Measurements from ENCODE around the gene PTPRT. TPM values are rescaled to one million over a fixed set of nuclear protein-coding genes. Genes with fewer than 3 reads are reported as not detected.

The PTPRT gene
- total RNA-seq, 2 donors from 2014 or later: not detected

DNA sequence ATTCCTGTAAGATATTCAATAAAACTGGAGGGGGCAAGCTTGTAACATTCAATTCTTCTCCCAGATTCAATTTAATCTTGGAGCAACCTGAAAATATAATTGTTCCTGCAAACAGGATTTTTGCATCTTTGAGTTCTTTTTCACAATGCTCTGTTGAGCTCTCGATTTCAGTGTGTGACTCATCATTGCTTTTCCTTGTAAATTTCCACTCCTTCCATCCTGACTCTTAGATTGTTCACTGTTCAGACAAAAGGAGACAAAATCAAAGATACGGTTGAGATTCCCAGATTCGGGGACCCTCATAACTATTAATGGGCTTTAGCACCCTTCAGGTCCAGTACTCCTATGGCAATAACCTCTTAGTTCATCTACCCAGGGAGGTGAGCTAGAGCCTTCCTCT lies 999.6 kb downstream of the PTPRT start:
- ATAC-seq (ENCODE audit: insufficient number of reproducible peaks, low FRiP score, low read depth) (no peak), DNase-seq (ENCODE audit: low spot score) (no peak)
- no peaks in the 10 kb centered on the region for H3K36me3 ChIP-seq
- TF ChIP-seq, protein P1, sequence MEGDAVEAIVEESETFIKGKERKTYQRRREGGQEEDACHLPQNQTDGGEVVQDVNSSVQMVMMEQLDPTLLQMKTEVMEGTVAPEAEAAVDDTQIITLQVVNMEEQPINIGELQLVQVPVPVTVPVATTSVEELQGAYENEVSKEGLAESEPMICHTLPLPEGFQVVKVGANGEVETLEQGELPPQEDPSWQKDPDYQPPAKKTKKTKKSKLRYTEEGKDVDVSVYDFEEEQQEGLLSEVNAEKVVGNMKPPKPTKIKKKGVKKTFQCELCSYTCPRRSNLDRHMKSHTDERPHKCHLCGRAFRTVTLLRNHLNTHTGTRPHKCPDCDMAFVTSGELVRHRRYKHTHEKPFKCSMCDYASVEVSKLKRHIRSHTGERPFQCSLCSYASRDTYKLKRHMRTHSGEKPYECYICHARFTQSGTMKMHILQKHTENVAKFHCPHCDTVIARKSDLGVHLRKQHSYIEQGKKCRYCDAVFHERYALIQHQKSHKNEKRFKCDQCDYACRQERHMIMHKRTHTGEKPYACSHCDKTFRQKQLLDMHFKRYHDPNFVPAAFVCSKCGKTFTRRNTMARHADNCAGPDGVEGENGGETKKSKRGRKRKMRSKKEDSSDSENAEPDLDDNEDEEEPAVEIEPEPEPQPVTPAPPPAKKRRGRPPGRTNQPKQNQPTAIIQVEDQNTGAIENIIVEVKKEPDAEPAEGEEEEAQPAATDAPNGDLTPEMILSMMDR (IDR thresholded peaks at IDR 0.05): no peak
- H3K9me3 ChIP-seq: no peaks in the 10 kb centered on the region
- H3K4me3 ChIP-seq: no peak overlapping the region
- no peak overlapping the region for H3K27ac ChIP-seq
- H3K27me3 ChIP-seq (replicated peaks; ENCODE audit: insufficient read depth): no peaks in the 10 kb centered on the region
- H3K4me1 ChIP-seq (ENCODE audit: control insufficient read depth in 1 of 2, low read depth in 2 of 2): no peaks in the 10 kb centered on the region

GRCh38 chr20:42186337-42186736 lies 1003.4 kb downstream of the PTPRT start:
- H3K36me3 ChIP-seq: no peaks in the 10 kb centered on the region
- no peaks in the 10 kb centered on the region for H3K27me3 ChIP-seq (replicated peaks; ENCODE audit: insufficient read depth)
- H3K4me1 ChIP-seq (ENCODE audit: control insufficient read depth in 1 of 2, low read depth in 2 of 2): no peaks in the 10 kb centered on the region
- no peak overlapping the region for H3K4me3 ChIP-seq
- H3K27ac ChIP-seq: no peak overlapping the region
- TF ChIP-seq, protein P1 (IDR thresholded peaks at IDR 0.05): no peak
- no peaks in the 10 kb centered on the region for H3K9me3 ChIP-seq
- DNase-seq (ENCODE audit: low spot score): no peak
- no peak for ATAC-seq (ENCODE audit: insufficient number of reproducible peaks, low FRiP score, low read depth)

- ATAC-seq (ENCODE audit: insufficient number of reproducible peaks, low FRiP score, low read depth): no peak
- H3K27me3 ChIP-seq (replicated peaks; ENCODE audit: insufficient read depth): no peaks in the 10 kb centered on the region
- H3K4me1 ChIP-seq (ENCODE audit: control insufficient read depth in 1 of 2, low read depth in 2 of 2): no peaks in the 10 kb centered on the region
- H3K27ac ChIP-seq: no peak overlapping the region
- H3K4me3 ChIP-seq: no peak overlapping the region
- no peaks in the 10 kb centered on the region for H3K9me3 ChIP-seq
- TF ChIP-seq, protein P1 (IDR thresholded peaks at IDR 0.05): no peak
- DNase-seq (ENCODE audit: low spot score): no peak
- H3K36me3 ChIP-seq: no peaks in the 10 kb centered on the region
These were observed 1006.6 kb downstream of the PTPRT start for GRCh38 chr20:42183147-42183546.

GRCh38 chr20:42181064-42181463 lies 1008.6 kb downstream of the PTPRT start:
- H3K9me3 ChIP-seq: no peaks in the 10 kb centered on the region
- TF ChIP-seq, protein P1 (IDR thresholded peaks at IDR 0.05): no peak
- ATAC-seq (ENCODE audit: insufficient number of reproducible peaks, low FRiP score, low read depth) (no peak), DNase-seq (ENCODE audit: low spot score) (no peak)
- H3K36me3 ChIP-seq: no peaks in the 10 kb centered on the region
- H3K27ac ChIP-seq: no peak overlapping the region
- H3K4me3 ChIP-seq: no peak overlapping the region
- H3K27me3 ChIP-seq (replicated peaks; ENCODE audit: insufficient read depth): no peaks in the 10 kb centered on the region
- H3K4me1 ChIP-seq (ENCODE audit: control insufficient read depth in 1 of 2, low read depth in 2 of 2): no peaks in the 10 kb centered on the region

DNA sequence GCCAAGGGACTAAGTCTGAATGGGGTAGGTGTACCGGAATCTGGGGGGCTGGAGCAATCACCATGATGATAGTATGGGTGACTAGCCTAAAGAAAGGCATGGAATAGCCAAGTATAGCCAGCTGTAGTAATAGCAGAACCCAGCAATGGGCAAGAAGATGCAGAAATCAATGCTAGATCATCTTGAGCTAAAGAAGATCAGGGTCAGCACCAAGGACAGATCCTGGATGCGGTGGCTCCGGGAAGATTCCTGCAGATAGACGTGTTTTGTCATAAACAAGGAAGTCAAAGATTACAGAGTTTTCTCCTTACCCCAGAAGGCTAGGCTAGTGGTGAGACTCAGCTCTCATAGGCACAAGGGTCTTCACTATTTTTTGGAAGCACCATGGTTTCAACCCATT lies 1009.9 kb downstream of the PTPRT start:
- TF ChIP-seq, protein P1 (IDR thresholded peaks at IDR 0.05): no peak
- no peaks in the 10 kb centered on the region for H3K27me3 ChIP-seq (replicated peaks; ENCODE audit: insufficient read depth)
- no peaks in the 10 kb centered on the region for H3K36me3 ChIP-seq
- ATAC-seq (ENCODE audit: insufficient number of reproducible peaks, low FRiP score, low read depth) (no peak), DNase-seq (ENCODE audit: low spot score) (no peak)
- H3K27ac ChIP-seq: no peak overlapping the region
- H3K4me3 ChIP-seq: no peak overlapping the region
- H3K4me1 ChIP-seq (ENCODE audit: control insufficient read depth in 1 of 2, low read depth in 2 of 2): no peaks in the 10 kb centered on the region
- H3K9me3 ChIP-seq: no peaks in the 10 kb centered on the region
